ENCODE results near the gene CYP24A1. TPM values are rescaled to one million over a fixed set of nuclear protein-coding genes. Genes with fewer than 3 reads are reported as not detected.

CYP24A1 gene
- total RNA-seq, 1 donor from 2014 or later, result 23.6 TPM

- DNase-seq (ENCODE audit: low spot score in 2 of 2, unreplicated experiment in 2 of 2), result no peak
- Mint-ChIP-seq H3K4me3 (no peak overlapping the region), H3K4me1 (peaks cover 17% of the 10 kb centered on the region), H3K27me3 (ENCODE audit: low read depth) (no peaks in the 10 kb centered on the region), H3K9me3 (no peaks in the 10 kb centered on the region), H3K27ac (no peak overlapping the region), H3K36me3 (no peaks in the 10 kb centered on the region)
- TF ChIP-seq, protein P1, sequence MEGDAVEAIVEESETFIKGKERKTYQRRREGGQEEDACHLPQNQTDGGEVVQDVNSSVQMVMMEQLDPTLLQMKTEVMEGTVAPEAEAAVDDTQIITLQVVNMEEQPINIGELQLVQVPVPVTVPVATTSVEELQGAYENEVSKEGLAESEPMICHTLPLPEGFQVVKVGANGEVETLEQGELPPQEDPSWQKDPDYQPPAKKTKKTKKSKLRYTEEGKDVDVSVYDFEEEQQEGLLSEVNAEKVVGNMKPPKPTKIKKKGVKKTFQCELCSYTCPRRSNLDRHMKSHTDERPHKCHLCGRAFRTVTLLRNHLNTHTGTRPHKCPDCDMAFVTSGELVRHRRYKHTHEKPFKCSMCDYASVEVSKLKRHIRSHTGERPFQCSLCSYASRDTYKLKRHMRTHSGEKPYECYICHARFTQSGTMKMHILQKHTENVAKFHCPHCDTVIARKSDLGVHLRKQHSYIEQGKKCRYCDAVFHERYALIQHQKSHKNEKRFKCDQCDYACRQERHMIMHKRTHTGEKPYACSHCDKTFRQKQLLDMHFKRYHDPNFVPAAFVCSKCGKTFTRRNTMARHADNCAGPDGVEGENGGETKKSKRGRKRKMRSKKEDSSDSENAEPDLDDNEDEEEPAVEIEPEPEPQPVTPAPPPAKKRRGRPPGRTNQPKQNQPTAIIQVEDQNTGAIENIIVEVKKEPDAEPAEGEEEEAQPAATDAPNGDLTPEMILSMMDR (IDR thresholded peaks at IDR 0.05; ENCODE audit: unreplicated experiment), result no peak
Measured at GRCh38 chr20:54201268-54201846, 27.6 kb upstream of the CYP24A1 start.

DNA sequence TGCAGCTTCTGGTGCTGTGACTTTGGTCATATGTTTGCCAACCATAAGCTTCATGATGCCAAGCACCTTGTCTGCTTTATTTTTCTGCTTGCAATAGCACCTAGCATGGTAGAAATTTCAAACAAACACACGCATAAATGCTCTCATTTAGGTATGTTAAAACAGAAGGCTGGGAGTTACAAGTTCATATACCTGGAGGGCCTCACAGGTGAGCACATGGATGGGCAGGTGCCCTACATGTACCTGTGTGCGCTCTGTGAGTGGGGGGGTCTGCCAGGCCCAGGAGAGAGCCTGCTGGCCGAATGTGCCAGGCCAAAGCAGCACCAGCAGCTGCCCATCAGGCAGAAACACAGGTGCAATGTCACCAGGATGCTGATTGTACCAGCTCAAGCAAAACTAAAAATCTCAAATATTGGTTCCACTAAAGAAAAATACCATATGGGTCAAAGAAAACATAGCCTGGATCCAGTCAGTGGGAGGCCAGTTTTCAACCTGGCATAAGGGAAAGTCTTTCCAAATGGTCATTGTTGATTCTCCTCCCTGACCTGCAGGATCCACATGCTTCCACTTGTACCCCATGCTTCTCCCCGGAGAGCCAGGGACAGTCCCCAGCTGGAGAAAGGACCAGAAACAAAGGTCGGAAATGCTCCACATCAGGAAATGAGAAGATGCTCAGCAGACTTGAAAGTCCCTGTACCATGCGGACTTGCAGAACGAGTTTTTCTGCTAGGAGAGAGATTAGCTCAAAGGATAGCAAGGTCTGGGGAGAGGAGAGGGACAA is 26.9 kb upstream of the CYP24A1 start:
- TF ChIP-seq, protein P1 (IDR thresholded peaks at IDR 0.05; ENCODE audit: unreplicated experiment), result no peak
- peaks cover 13% of the 10 kb centered on the region for H3K4me1 Mint-ChIP-seq
- no peaks in the 10 kb centered on the region for H3K27me3 Mint-ChIP-seq (ENCODE audit: low read depth)
- no peak overlapping the region for H3K27ac Mint-ChIP-seq
- no peak overlapping the region for H3K4me3 Mint-ChIP-seq
- no peaks in the 10 kb centered on the region for H3K36me3 Mint-ChIP-seq
- no peaks in the 10 kb centered on the region for H3K9me3 Mint-ChIP-seq
- no peak for DNase-seq (ENCODE audit: low spot score in 2 of 2, unreplicated experiment in 2 of 2)

DNA sequence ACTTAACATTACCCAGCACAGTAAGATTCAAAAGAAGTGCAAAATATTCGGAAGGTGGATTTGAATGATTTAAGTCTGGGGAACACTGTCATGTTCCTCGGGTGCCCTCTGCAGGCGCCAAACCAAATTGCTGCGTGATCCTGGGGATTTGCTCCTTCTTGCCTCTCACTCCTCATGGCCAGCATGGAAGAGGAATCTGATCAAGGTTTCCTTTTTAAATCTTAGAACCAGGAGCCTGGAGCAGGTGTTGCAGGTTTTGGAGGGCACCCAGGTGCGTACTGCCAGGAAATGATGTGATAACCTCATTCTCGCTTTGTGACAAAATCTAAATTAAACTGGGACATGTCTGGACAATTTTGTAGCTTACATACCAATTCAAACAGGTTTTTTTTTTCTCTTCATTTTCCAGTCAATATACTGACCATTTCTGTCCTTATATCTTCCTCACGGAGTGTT is 26.0 kb upstream of the CYP24A1 start:
- Mint-ChIP-seq H3K27ac (no peak overlapping the region), H3K36me3 (no peaks in the 10 kb centered on the region), H3K4me1 (peaks cover 17% of the 10 kb centered on the region), H3K4me3 (no peak overlapping the region), H3K27me3 (ENCODE audit: low read depth) (no peaks in the 10 kb centered on the region), H3K9me3 (no peaks in the 10 kb centered on the region)
- TF ChIP-seq, protein P1 (IDR thresholded peaks at IDR 0.05; ENCODE audit: unreplicated experiment), result peak; percentile 78
- peak; percentile 49 to 84 for DNase-seq (ENCODE audit: low spot score in 2 of 2, unreplicated experiment in 2 of 2)

GRCh38 chr20:54199283-54199682 is 25.5 kb upstream of the CYP24A1 start:
- Mint-ChIP-seq H3K4me3 (no peak overlapping the region), H3K27me3 (ENCODE audit: low read depth) (no peaks in the 10 kb centered on the region)
- TF ChIP-seq, protein P1 (IDR thresholded peaks at IDR 0.05; ENCODE audit: unreplicated experiment), result no peak

DNA sequence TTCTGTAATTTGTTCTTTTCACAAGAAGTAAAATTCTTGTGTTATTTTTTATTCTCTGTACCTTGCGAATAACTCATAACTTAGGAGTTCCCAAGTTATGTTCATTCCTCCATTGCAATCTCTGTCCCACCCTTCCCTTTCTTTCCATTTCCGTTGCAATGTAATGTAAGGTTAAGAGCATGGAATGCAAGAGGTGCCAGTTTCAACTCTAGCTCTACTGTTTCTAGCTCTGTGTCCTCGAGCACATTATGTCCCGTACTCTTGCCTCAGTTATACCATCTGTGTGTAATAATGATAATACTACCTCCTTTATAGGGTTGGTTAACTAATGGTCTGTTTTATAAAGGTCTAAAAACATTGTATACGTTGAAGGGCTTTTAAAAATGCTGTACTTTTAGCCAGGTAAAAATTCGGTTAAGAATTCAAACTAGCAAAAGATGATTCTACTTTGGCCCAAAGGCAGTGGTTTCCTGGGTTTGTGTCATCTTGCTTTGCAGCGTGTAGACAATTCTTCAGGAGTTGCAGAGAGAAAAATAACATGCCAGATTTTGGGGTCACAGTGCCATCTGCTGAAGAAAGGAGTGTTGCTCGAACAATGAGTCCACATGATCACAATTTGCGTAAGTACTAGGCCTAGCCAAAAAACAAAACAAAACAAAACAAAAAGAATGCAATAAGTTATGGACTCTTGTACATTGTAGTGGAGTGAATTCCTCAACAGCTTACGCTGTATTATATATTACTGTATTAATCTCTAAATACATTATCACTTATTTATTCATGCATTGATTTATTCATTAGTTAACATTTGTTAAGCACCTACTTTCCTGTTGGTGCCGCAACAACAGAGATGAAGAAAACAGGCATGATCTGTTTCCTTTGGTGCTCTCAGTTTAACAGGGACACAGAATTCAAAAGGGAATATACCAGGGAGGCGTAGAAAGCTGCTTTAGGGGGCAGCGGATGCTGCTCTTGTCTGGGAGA is 24.1 kb upstream of the CYP24A1 start:
- H3K36me3 Mint-ChIP-seq, result no peaks in the 10 kb centered on the region
- H3K27ac Mint-ChIP-seq, result no peak overlapping the region
- no peaks in the 10 kb centered on the region for H3K9me3 Mint-ChIP-seq
- peaks cover 18% of the 10 kb centered on the region for H3K4me1 Mint-ChIP-seq
- DNase-seq (ENCODE audit: low spot score in 2 of 2, unreplicated experiment in 2 of 2), result no peak
- H3K27me3 Mint-ChIP-seq (ENCODE audit: low read depth), result no peaks in the 10 kb centered on the region
- TF ChIP-seq, protein P1 (IDR thresholded peaks at IDR 0.05; ENCODE audit: unreplicated experiment), result no peak
- no peak overlapping the region for H3K4me3 Mint-ChIP-seq

More at GRCh38 chr20:54199283-54199682, 25.5 kb upstream of the CYP24A1 start:
- no peaks in the 10 kb centered on the region for H3K36me3 Mint-ChIP-seq
- H3K4me1 Mint-ChIP-seq, result peaks cover 18% of the 10 kb centered on the region
- no peak overlapping the region for H3K27ac Mint-ChIP-seq
- no peak for DNase-seq (ENCODE audit: low spot score in 2 of 2, unreplicated experiment in 2 of 2)
- H3K9me3 Mint-ChIP-seq, result no peaks in the 10 kb centered on the region
